Fibroblast of skin of back (primary cell): ENCODE results near the gene CNOT11.
A peak's percentile ranks its signal among the peaks of the same experiment; 100 is the strongest.
"Not testable (repeated sequence)": the region's sequence is repeated elsewhere in the genome, so short reads cannot be mapped to it uniquely, and the experiment has no call there.

Experiments used
- DNase-seq: peaks from one replicate; pipeline ENCODE4 v3.0.0-alpha.2; 2013

Gene CNOT11

DNA sequence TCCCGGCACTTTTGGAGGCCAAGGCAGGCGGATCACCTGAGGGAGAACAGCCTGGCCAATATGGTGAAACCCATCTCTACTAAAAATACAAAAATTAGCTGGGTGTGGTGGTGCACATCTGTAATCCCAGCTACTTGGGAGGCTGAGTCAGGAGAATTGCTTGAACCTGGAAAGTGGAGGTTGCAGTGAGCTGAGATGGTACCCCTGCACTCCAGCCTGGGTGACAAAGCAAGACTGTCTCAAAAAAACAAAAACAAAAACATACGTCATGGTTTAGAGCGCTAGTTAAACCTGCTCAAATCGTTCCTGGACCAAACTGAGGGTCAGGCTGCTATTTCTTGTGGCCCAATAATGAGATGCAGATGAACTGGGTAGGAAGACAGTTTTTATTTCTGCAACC lies 7.2 kb upstream of the CNOT11 start:
- DNase-seq: not testable (repeated sequence)

DNA sequence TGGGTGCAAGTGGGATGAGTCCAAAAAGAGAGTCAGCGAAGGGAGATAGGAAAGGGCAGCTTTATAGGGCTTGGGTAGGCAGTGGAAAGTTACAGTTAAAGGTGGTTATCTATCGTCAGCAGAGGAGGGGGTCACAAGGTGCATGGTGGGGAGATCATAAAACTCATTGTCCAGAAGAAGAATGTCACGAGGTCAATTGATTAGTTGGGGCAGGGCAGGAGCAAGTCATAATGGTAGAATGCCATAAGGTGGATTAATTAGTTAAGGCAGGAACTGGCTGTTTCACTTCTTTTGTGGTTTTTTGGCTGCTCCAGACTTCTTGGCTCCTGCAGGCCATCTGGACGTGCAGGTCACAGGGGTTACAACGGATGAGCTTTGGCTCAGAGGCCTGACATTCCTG lies 3.9 kb upstream of the CNOT11 start:
- DNase-seq: not testable (repeated sequence)

GRCh38 chr2:101249826-101250225 lies 2.9 kb upstream of the CNOT11 start:
- DNase-seq: no peak

- not testable (repeated sequence) for DNase-seq
These were observed 1.4 kb upstream of the CNOT11 start for GRCh38 chr2:101251246-101251781.

- no peak for DNase-seq
These were observed 760 bp upstream of the CNOT11 start for GRCh38 chr2:101251844-101252407.

- DNase-seq: peak; percentile 57
These were observed 472 bp downstream of the CNOT11 start for GRCh38 chr2:101253013-101253702.

DNA sequence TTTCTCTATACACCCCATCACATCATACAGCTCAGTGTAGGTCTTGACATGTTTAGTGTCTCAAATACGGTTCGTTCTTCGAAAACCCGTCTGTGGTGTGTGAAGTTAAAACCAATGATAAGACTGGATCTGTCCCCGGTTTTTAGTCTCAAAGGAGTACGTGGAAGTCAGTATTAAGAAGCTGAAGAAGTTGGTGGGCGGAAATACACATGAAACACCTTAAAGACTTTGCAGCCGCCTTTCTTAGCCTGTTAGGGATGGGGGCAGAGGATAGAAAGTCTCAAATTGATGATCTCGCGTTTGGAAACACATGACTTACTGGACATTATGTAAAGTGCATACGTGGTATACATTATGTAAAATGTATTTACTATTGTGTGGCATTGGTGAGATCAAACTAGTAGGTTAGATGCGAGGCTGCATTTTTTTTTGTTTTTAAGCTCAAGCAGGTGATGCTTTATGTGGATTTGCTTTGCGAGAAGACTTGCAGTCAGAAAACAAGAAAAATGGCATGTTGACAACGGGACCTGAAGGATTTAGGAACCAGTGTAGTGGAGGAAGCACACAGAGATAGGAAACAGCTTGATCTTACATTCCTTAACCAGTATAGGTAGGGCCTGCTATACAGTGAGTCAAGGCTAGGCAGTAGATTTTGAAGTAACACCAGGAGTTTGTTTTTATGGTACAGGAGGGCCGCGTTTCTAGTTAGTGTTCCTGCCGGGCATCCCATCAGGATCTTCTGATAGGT lies 1.2 kb downstream of the CNOT11 start:
- DNase-seq: no peak

DNA sequence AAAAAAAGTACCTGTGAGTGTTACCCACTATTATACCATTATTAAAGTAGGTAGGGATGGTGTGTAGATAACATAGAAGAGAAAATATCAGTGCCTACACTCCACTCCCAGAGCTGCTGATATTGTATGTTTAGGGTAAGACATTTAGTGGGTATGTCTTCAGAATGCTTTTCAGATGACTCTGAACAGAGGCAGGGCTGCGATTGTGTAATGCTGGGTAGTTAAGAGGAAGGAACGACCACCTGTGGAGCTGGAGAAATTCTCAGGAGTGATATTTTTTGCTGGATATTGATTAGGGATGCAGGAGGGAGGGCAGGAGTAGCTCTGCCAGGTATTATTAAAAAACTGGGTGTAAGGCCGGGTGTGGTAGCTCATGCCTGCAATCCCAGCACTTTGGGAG lies 2.8 kb downstream of the CNOT11 start:
- no peak for DNase-seq

DNA sequence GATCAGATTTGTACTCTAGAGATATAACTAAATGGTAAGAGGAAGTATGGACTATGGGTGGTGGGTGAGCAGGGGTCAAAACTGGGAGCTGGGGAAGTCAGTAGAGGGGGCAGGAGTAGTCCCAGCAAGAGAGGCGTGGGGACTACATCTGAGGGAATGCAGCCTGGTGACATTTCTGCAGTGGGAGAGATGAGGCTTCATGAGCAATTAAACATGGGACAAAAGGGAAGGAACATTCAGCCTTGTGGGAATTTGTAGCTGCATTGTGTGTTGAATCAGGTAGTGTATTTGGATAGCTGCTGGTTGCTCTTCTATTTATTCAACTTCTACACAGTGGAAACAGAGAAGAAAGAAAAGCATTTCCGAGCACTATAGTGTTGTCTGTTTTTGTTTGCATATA lies 3.6 kb downstream of the CNOT11 start:
- no peak for DNase-seq

DNA sequence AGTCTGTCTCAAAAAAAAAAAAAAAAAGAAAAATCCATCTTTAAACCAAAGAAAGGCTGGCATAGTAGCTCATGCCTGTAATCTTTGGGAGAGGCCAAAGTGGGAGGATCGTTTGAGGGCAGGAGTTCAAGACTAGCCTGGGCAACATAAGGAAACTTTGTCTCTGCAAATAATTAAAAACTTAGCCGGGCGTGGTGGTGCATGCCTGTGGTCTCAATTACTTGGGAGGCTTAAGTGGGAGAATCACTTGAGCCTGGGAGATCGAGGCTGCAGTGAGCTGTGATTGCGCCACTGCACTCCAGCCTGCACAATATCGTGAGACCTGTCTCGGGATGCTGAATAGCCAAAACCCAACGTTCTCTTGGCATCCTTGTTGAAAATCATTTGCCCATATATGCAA lies 6.1 kb downstream of the CNOT11 start:
- DNase-seq: no peak

GRCh38 chr2:101262142-101262541 lies 9.5 kb downstream of the CNOT11 start:
- no peak for DNase-seq

DNA sequence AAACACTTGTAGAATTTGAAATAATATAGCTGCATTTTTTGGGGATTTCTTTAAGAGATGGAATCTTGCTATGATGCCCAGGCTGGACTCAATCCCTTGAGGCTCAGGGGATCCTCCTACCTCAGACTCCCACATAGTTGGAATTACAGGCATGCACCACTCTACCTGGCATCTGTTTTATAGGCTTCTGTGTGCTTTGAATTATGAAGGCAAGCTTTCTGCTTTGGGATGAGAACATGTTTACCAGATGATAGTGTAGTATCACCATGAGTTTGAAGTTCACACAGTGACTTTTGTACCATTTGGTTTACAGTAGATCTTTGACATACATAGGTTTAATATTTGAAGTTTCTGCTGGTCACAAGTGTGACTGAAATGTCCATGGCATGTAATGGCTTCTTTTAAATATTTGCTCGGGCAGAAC lies 10.7 kb downstream of the CNOT11 start:
- DNase-seq: no peak

DNA sequence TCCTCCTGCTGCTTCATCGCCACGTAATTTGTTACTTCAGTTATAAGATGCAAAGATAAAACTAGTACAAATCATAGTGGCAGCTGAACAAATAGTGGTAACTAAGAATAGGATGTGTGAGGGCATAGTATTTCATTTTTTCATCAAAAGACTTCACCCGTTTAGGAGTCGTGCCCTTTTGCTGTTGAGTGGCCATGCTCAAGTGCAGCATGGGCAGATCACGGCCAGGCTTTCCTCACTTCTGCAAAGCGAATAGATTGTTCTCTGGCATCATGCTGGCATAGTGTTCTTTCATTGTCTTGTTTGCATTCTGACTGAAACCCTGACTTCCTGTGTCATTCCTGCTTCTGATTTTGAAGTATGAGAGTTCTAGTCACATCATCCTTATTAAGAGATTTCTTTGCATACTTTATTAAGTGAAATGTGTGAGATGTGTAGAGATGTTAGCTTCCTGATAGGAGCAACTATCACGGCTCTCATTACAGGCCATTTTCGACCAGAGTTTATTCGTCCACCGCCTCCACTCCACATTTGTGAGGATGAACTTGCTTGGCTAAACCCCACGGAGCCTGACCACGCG lies 11.8 kb downstream of the CNOT11 start:
- DNase-seq: no peak

DNA sequence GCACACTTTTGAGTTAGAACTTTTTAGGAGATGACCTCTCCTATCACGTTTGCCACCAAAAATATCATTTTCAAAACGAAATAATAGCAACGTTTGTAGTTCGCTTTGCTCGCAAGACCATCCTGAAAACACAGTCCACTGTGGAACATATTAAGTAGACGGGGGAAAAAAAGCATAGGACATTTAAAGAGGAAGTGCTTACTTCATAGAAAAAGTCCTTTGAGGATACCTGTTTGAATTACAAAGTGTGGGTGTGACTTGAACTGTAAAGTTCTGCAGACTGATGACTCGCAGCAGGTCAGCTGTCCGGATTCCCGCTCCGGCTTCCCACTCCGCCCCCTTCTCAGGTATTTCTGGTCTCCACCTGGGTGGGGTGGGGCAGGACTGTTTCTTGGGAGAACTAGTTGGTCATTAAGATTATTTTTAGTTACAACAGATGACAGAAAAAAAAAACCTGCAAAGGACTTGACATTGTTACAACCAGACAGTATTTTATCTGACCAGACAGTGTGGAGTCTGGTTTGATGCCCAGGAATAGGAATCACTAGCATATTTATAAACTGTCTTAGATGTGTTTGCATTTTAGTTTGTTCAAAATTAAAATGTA lies 13.3 kb downstream of the CNOT11 start:
- no peak for DNase-seq

DNA sequence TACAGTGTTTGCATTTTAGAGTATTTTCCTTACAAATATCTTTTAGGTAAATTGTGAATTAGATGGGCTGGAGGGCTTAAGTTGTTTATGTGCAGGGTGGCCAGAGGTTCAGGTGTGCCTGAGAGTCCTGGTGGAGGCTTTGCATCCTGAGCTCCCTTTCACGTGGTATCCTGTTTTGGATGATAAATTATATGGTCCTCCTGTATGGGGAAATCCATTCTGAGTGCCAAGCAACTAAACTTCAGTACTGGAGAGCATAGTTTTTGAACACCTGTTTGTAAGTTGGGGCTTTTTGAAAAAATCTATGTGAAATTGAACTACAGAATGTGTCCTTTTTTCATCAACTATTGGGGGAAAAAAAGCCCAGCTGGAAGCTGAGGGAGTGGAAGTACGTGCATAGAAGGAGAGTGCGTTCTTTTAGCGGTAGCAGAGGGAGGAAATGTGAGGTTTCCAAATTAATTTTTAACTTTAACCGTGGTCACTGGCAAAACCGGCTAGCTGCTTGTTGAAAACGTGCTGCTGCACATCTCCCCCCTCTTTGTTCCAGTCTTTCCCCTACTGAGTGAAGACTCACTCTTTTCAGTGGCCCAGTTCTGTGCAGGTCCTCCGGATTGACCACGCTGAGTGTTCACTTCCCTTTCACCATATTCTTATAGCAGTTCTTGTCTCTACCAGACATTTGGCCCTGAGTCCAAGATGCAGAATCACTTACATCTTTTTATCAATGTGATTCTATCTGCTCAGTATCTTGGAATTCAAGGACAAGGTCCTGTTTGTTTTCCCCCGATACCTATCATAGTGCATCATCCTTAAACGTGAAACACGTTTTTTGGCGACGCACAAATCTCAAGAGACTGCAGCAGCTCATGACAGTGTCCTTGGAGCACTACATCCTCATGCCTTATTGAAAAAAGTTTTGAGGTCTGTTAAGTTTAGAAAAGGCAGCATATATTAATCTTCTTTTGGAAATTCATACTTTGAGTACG lies 15.3 kb downstream of the CNOT11 start:
- no peak for DNase-seq

DNA sequence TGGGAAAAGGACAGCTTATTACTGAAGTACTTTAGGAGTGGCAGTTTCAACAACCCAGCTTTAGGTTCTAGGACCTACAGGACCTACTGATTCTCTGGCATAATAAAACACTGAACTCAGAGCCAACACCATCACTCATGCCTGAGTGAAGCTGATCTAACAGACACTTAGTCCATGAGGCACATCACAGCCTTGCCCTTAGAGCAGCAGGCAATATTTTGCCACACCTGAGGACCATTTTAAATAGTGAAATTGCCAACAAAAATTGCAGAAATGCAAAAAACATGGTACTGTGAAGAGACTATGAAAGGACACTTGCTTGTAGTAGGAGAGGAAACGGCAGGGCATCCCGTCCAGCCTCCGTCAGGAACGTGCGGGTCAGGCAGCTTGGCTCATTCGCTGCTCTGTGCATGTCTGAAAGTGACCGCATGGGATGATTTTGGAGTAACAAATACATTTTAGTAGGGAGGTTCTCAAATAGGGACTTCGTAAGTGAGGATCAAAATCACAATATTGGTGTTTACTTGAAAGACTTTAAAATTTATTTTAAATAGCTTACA lies 18.1 kb downstream of the CNOT11 start:
- no peak for DNase-seq

DNA sequence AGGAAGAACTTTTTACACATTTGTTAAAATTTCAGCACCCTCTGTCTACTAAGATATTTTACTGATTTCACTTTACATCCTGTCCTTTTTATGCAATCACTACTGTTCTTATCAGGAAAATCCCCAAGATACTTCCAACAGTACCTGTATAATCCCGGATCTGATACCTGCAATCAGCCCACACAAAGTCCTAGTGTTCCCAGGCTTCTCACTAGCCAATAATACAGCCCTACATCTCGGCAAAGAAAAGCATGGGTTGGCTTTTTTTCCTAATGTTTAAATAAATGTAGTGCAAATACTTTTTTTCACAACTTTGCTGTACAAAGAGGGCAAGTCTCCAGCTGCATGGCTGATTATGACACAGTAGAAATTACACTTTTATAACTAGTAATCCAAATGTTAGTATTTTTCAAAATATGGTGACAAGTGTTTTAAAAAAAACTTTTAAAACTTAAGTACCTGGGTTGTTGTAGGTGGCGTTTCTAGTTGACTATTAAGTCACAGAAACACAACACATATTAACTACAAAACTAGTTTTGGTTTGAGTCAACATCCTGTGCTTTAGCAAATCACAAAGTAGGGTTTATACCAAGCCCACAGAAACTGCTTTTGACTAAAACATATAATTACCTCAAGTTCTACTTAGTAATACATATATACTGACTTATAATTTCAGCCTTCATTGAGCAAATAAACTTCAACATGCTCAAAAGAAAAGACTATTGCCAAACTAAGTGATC lies 19.5 kb downstream of the CNOT11 start:
- DNase-seq: no peak

DNA sequence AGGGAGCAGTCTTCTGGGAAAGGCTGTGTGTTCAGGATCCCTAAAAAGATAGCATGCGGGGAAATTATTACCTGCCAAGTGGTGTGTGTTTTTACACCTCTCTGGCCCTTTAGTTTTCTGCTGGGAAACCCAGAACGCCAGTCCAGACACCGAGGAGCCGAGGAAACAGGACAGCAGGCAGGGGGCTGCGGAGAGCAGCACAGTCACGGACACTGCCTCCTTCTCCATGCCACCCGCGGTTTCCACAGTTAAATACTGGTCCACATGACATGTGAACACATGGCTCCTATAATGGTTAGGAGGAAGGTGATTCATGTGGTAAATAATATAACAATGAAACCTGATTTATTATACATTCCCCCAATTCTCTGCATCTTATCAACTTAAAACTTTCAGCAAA lies 20.4 kb downstream of the CNOT11 start:
- no peak for DNase-seq

GRCh38 chr2:101274142-101274541 lies 21.5 kb downstream of the CNOT11 start:
- no peak for DNase-seq

DNA sequence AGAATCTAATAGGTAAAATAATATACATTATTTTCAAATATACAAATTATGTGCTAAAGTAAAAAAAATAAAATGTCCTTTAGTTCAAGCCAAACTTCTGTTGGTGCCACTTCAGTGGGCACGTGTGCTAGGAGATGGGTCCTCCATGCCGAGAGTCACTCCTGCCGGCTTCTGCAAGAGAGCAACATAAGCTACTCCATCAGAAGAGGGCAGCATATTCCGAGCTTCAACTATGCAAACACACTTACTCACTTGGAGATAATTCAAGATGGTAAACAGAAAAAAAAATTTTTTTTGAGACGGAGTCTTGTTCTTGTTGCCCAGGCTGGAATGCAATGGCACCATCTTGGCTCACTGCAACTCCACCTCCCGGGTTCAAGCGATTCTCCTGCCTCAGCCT lies 24.4 kb downstream of the CNOT11 start:
- DNase-seq: peak; percentile 9

- no peak for DNase-seq
These were observed 26.2 kb downstream of the CNOT11 start for GRCh38 chr2:101278925-101279324.
